Measurements from ENCODE around the gene NVL.

GRCh38 chr1:224259986-224260385 lies 70.0 kb downstream of the NVL start:
- TF ChIP-seq CTCF (IDR thresholded peaks at IDR 0.05; ENCODE audit: borderline replicate concordance, extremely low read depth, low read length, poor library complexity, severe bottlenecking) (no peak), EZH2 (IDR thresholded peaks at IDR 0.05; ENCODE audit: borderline replicate concordance, low read depth, low read length, severe bottlenecking) (no peak)

All from DND-41 (cell line).